HG03342 (cell line): ENCODE results near the gene CEND1.
A peak's percentile ranks its signal among the peaks of the same experiment; 100 is the strongest.
"Not testable (repeated sequence)": the region's sequence is repeated elsewhere in the genome, so short reads cannot be mapped to it uniquely, and the experiment has no call there.

ENCODE experiments used
- ATAC-seq: cut with Tn5 transposase; IDR thresholded peaks from one replicate; pipeline ENCODE4 v1.9.1; 2021; ENCODE audit warnings: mild to moderate bottlenecking, moderate library complexity; ENCODE audit not compliant: unreplicated experiment

Gene CEND1

GRCh38 chr11:765025-765801 lies 24.7 kb downstream of the CEND1 start:
- ATAC-seq = no peak

- ATAC-seq = no peak
Observed at GRCh38 chr11:764322-765024, 25.4 kb downstream of the CEND1 start.

GRCh38 chr11:763549-764321 lies 26.2 kb downstream of the CEND1 start:
- ATAC-seq = no peak

GRCh38 chr11:763073-763463 lies 26.8 kb downstream of the CEND1 start:
- no peak for ATAC-seq

- no peak for ATAC-seq
Observed at GRCh38 chr11:762421-763072, 27.3 kb downstream of the CEND1 start.

- ATAC-seq = no peak
Observed at GRCh38 chr11:761526-762108, 28.3 kb downstream of the CEND1 start.

- ATAC-seq = no peak
Observed at GRCh38 chr11:760236-760635, 29.7 kb downstream of the CEND1 start.

GRCh38 chr11:749731-750130 lies 40.2 kb downstream of the CEND1 start:
- no peak for ATAC-seq

- peak; percentile 5 for ATAC-seq
Observed at GRCh38 chr11:748007-748359, 41.9 kb downstream of the CEND1 start.

GRCh38 chr11:747158-748006 lies 42.5 kb downstream of the CEND1 start, which contains the start of gene TALDO1:
TALDO1 (plus strand) TSS chr11:747464; CDS start chr11:747482, 18 bp downstream.
- peak; percentile 83 for ATAC-seq

GRCh38 chr11:746289-747157 lies 43.4 kb downstream of the CEND1 start:
- peak; percentile 23 for ATAC-seq

- ATAC-seq = no peak
Observed at GRCh38 chr11:745428-745827, 44.5 kb downstream of the CEND1 start.

GRCh38 chr11:742571-743201 lies 47.2 kb downstream of the CEND1 start:
- no peak for ATAC-seq

- no peak for ATAC-seq
Observed at GRCh38 chr11:742156-742546, 47.7 kb downstream of the CEND1 start.

GRCh38 chr11:737899-738298 lies 52.0 kb downstream of the CEND1 start:
- ATAC-seq = not testable (repeated sequence)

GRCh38 chr11:737366-737765 lies 52.5 kb downstream of the CEND1 start:
- ATAC-seq = no peak
